ENCODE measurements around the gene ETHE1. TPM values are rescaled to one million over a fixed set of nuclear protein-coding genes. Genes with fewer than 3 reads are reported as not detected.

The ETHE1 gene
- total RNA-seq, 1 experiment from 2014 or later, result 8.8 TPM

DNA sequence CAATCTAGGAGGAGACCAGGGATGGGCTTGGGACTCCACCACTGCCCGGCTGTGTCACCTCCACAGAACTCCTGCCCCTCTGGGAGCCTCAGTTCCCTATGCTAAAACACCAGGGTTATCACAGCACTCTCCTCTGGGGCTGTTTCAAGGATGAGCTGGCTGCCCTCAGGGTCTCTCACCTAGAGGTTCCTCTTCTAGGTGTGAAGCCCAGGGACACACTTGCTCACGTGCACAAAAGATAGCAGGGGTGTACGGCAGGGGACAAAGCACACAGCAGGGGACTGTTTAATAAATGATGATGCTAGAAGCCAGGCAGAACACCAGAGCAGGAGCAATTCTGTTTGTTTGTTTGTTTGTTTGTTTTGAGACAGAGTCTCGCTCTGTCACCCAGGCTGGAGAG is 44.8 kb downstream of the ETHE1 start:
- Histone ChIP-seq H3K27ac (ENCODE audit: low read depth, low read length, poor library complexity, severe bottlenecking) (no peak overlapping the region), H3K27me3 (replicated peaks; ENCODE audit: insufficient read depth, low read depth, low read length, poor library complexity) (no peaks in the 10 kb centered on the region), H3K4me1 (ENCODE audit: insufficient read depth, low read length, poor library complexity, severe bottlenecking) (no peaks in the 10 kb centered on the region), H3K36me3 (ENCODE audit: insufficient read depth, low read length, poor library complexity, severe bottlenecking) (no peaks in the 10 kb centered on the region), H3K9me3 (ENCODE audit: low read depth, low read length, poor library complexity, severe bottlenecking) (no peaks in the 10 kb centered on the region), H3K4me3 (ENCODE audit: low read depth, low read length, poor library complexity, severe bottlenecking) (no peak overlapping the region)
- DNase-seq (ENCODE audit: low spot score), result no peak
- POLR2A ChIA-PET (ENCODE audit: low non-redundant PET), result no interaction called here
- CTCF ChIA-PET, result no interaction called here
- TF ChIP-seq EZH2 (IDR thresholded peaks at IDR 0.05; ENCODE audit: borderline replicate concordance, low read depth, low read length, poor library complexity, severe bottlenecking), result no peak
- TF ChIP-seq CTCF (conservative IDR thresholded peaks at IDR 0.05; ENCODE audit: low read depth, low read length), result no peak
- BruUV-seq (replicated peaks), result no TSS peak
- intact Hi-C loops (cut with micrococcal nuclease; ENCODE audit: unreplicated experiment), result no loop called here

DNA sequence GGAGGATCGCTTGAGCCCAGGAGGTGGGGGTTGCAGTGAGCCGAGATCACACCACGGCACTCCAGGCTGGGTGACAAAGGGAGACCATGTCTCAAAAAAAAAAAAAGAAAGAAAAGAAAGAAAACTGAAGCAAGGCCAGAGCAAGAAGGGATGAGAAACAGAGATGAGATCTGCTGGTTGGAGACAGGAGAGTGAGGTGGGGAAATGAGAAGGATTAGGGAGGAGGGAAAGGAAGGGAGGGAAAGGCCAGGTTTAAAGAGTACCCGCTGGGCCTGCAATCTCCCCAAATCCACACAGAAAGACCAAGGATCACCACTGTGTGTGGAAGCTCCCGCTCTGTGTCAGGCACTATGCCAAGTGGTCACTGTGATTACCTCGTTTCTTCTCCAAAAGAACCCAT is 45.3 kb downstream of the ETHE1 start:
- TF ChIP-seq CTCF (conservative IDR thresholded peaks at IDR 0.05; ENCODE audit: low read depth, low read length) (no peak), EZH2 (IDR thresholded peaks at IDR 0.05; ENCODE audit: borderline replicate concordance, low read depth, low read length, poor library complexity, severe bottlenecking) (no peak)
- intact Hi-C loops (cut with micrococcal nuclease; ENCODE audit: unreplicated experiment), result no loop called here
- POLR2A ChIA-PET (ENCODE audit: low non-redundant PET), result no interaction called here

GRCh38 chr19:43480574-43480973 is 46.4 kb downstream of the ETHE1 start:
- DNase-seq (ENCODE audit: low spot score), result no peak
- POLR2A ChIA-PET (ENCODE audit: low non-redundant PET), result no interaction called here
- BruUV-seq (replicated peaks), result no TSS peak
- no peak overlapping the region for H3K27ac ChIP-seq (ENCODE audit: low read depth, low read length, poor library complexity, severe bottlenecking)
- CTCF ChIA-PET, result no interaction called here
- intact Hi-C loops (cut with micrococcal nuclease; ENCODE audit: unreplicated experiment), result no loop called here
- no peak overlapping the region for H3K4me3 ChIP-seq (ENCODE audit: low read depth, low read length, poor library complexity, severe bottlenecking)
- H3K36me3 ChIP-seq (ENCODE audit: insufficient read depth, low read length, poor library complexity, severe bottlenecking), result no peaks in the 10 kb centered on the region
- TF ChIP-seq CTCF (conservative IDR thresholded peaks at IDR 0.05; ENCODE audit: low read depth, low read length), result no peak
- no peak for TF ChIP-seq EZH2 (IDR thresholded peaks at IDR 0.05; ENCODE audit: borderline replicate concordance, low read depth, low read length, poor library complexity, severe bottlenecking)
- no peaks in the 10 kb centered on the region for H3K27me3 ChIP-seq (replicated peaks; ENCODE audit: insufficient read depth, low read depth, low read length, poor library complexity)
- peaks cover under 1% of the 10 kb centered on the region for H3K4me1 ChIP-seq (ENCODE audit: insufficient read depth, low read length, poor library complexity, severe bottlenecking)
- H3K9me3 ChIP-seq (ENCODE audit: low read depth, low read length, poor library complexity, severe bottlenecking), result no peaks in the 10 kb centered on the region

More for the DNA sequence above, 45.3 kb downstream of the ETHE1 start:
- DNase-seq (ENCODE audit: low spot score), result no peak
- BruUV-seq (replicated peaks), result no TSS peak
- H3K4me3 ChIP-seq (ENCODE audit: low read depth, low read length, poor library complexity, severe bottlenecking), result no peak overlapping the region
- H3K4me1 ChIP-seq (ENCODE audit: insufficient read depth, low read length, poor library complexity, severe bottlenecking), result no peaks in the 10 kb centered on the region
- H3K36me3 ChIP-seq (ENCODE audit: insufficient read depth, low read length, poor library complexity, severe bottlenecking), result no peaks in the 10 kb centered on the region
- CTCF ChIA-PET, result no interaction called here
- no peaks in the 10 kb centered on the region for H3K9me3 ChIP-seq (ENCODE audit: low read depth, low read length, poor library complexity, severe bottlenecking)
- no peaks in the 10 kb centered on the region for H3K27me3 ChIP-seq (replicated peaks; ENCODE audit: insufficient read depth, low read depth, low read length, poor library complexity)
- H3K27ac ChIP-seq (ENCODE audit: low read depth, low read length, poor library complexity, severe bottlenecking), result no peak overlapping the region
